Lower lobe of right lung (tissue), 2 donors: ENCODE results near the gene PELI2. TPM values are rescaled to one million over a fixed set of nuclear protein-coding genes. Genes with fewer than 3 reads are reported as not detected.

Experiments
- ATAC-seq, 2 donors: fragments of 200-7000 bp; cut with Tn5 transposase; one replicate each; pipeline ENCODE4 v1.9.1; 2020 to 2022; ENCODE audit warnings: mild to moderate bottlenecking in 2 of 2, moderate library complexity in 2 of 2
- DNase-seq: peaks from one replicate; pipeline ENCODE4 v3.0.0-alpha.2; 2020
- H3K27ac ChIP-seq: fragments of 200-600 bp; one replicate; pipeline ENCODE4 v1.8.0; 2022
- H3K27me3 ChIP-seq: fragments of 200-600 bp; one replicate; pipeline ENCODE4 v1.8.0; 2022; ENCODE audit warnings: low read depth
- H3K36me3 ChIP-seq: fragments of 200-600 bp; one replicate; pipeline ENCODE4 v1.8.0; 2022; ENCODE audit warnings: mild to moderate bottlenecking
- H3K4me1 ChIP-seq: fragments of 200-600 bp; one replicate; pipeline ENCODE4 v1.8.0; 2022
- H3K4me3 ChIP-seq: fragments of 200-600 bp; one replicate; pipeline ENCODE4 v1.8.0; 2022; ENCODE audit warnings: mild to moderate bottlenecking
- H3K9me3 ChIP-seq: fragments of 200-600 bp; one replicate; pipeline ENCODE4 v1.8.0; 2022
- CTCF ChIP-seq: fragments of 200-600 bp; IDR thresholded peaks from one replicate; pipeline ENCODE4 v1.8.0; 2022; ENCODE audit warnings: antibody characterized with exemption, mild to moderate bottlenecking
- intact Hi-C: fragments of 100-400 bp; cut with DNase I; formaldehyde crosslinking; loops from one replicate; pipeline ENCODE4 v1.11.0; 2022
- total RNA-seq: library from RNA; stranded (reverse); fragmentation: NEBNext Ultra II Directional; extraction: Animal tissue kit (Norgen Biotek cat#: 25700); gene quantifications from one replicate; pipeline ENCODE4 v1.2.1, GENCODE V29; 2021
- donor health status: DM: no; HTN: yes; CAD: no; lungs with severe emphysema.

The PELI2 gene
- total RNA-seq, 1 donor from 2014 or later: 22.2 TPM

- TF ChIP-seq CTCF: no peak
- no peak for ATAC-seq
These were observed 170.9 kb downstream of the PELI2 start for GRCh38 chr14:56289155-56289554.

GRCh38 chr14:56290195-56290594 lies 172.0 kb downstream of the PELI2 start:
- Histone ChIP-seq H3K27ac (no peak overlapping the region), H3K36me3 (peaks cover 31% of the 10 kb centered on the region), H3K9me3 (no peaks in the 10 kb centered on the region), H3K4me1 (no peaks in the 10 kb centered on the region), H3K27me3 (no peaks in the 10 kb centered on the region), H3K4me3 (no peak overlapping the region)
- ATAC-seq: no peak
- intact Hi-C loops: no loop called here
- no peak for DNase-seq
- TF ChIP-seq CTCF: no peak

More at GRCh38 chr14:56289155-56289554, 170.9 kb downstream of the PELI2 start:
- Histone ChIP-seq H3K4me1 (no peaks in the 10 kb centered on the region), H3K36me3 (peaks cover 31% of the 10 kb centered on the region), H3K4me3 (no peak overlapping the region), H3K27me3 (no peaks in the 10 kb centered on the region), H3K27ac (no peak overlapping the region), H3K9me3 (no peaks in the 10 kb centered on the region)
- intact Hi-C loops: no loop called here
- no peak for DNase-seq

- ATAC-seq (no peak), DNase-seq (no peak)
- intact Hi-C loops: no loop called here
- Histone ChIP-seq H3K9me3 (no peaks in the 10 kb centered on the region), H3K27me3 (no peaks in the 10 kb centered on the region), H3K27ac (no peak overlapping the region), H3K36me3 (peaks cover 50% of the 10 kb centered on the region), H3K4me1 (no peaks in the 10 kb centered on the region), H3K4me3 (no peak overlapping the region)
- no peak for TF ChIP-seq CTCF
These were observed 174.8 kb downstream of the PELI2 start for GRCh38 chr14:56292970-56293369.

- no peaks in the 10 kb centered on the region for H3K9me3 ChIP-seq
- no peak for TF ChIP-seq CTCF
- H3K36me3 ChIP-seq: peaks cover 50% of the 10 kb centered on the region
- ATAC-seq: no peak
- DNase-seq: no peak
- no peak overlapping the region for H3K27ac ChIP-seq
- H3K4me1 ChIP-seq: no peaks in the 10 kb centered on the region
- H3K27me3 ChIP-seq: no peaks in the 10 kb centered on the region
- intact Hi-C loops: no loop called here
- H3K4me3 ChIP-seq: no peak overlapping the region
These were observed 175.3 kb downstream of the PELI2 start for GRCh38 chr14:56293506-56293905.

- Histone ChIP-seq H3K4me3 (no peak overlapping the region), H3K9me3 (no peaks in the 10 kb centered on the region), H3K4me1 (no peaks in the 10 kb centered on the region), H3K27ac (no peak overlapping the region), H3K36me3 (peaks cover 46% of the 10 kb centered on the region), H3K27me3 (no peaks in the 10 kb centered on the region)
- TF ChIP-seq CTCF: no peak
- peak in 1 of 2 donors; percentile 43 for ATAC-seq
- no peak for DNase-seq
- intact Hi-C loops: no loop called here
These were observed 175.9 kb downstream of the PELI2 start for GRCh38 chr14:56294128-56294527.

GRCh38 chr14:56295743-56296142 lies 177.5 kb downstream of the PELI2 start:
- no peaks in the 10 kb centered on the region for H3K27me3 ChIP-seq
- H3K27ac ChIP-seq: no peak overlapping the region
- ATAC-seq (no peak), DNase-seq (no peak)
- no peak overlapping the region for H3K4me3 ChIP-seq
- no peaks in the 10 kb centered on the region for H3K4me1 ChIP-seq
- H3K36me3 ChIP-seq: peaks cover 30% of the 10 kb centered on the region
- no peaks in the 10 kb centered on the region for H3K9me3 ChIP-seq
- TF ChIP-seq CTCF: no peak
- intact Hi-C loops: no loop called here
